Vagina (tissue), 2 donors: ENCODE data around the gene ESRRG. TPM values are rescaled to one million over a fixed set of nuclear protein-coding genes. Genes with fewer than 3 reads are reported as not detected.

Experiments used
- DNase-seq, 2 donors: peaks; one replicate each; pipeline ENCODE4 v3.0.0-alpha.2; 2017; ENCODE audit errors: extremely low spot score in 2 of 2
- H3K27ac ChIP-seq: fragments of 200-600 bp; sonication (generic); one replicate; pipeline ENCODE4 v1.5.1; 2019
- H3K27me3 ChIP-seq: fragments of 200-600 bp; sonication (generic); one replicate; pipeline ENCODE4 v1.5.1; 2019
- H3K36me3 ChIP-seq, 2 donors: fragments of 200-600 bp; sonication (generic); one replicate each; pipeline ENCODE4 v1.5.1; 2017 to 2019
- H3K4me1 ChIP-seq: fragments of 200-600 bp; sonication (generic); one replicate; pipeline ENCODE4 v1.5.1; 2019
- H3K4me3 ChIP-seq, 2 donors: fragments of 200-600 bp; sonication (generic); 1 replicate in 1 of 2; 2 replicates in 1 of 2; pipeline ENCODE4 v1.5.1; 2016 to 2019
- H3K9me3 ChIP-seq: fragments of 200-600 bp; sonication (generic); one replicate; pipeline ENCODE4 v1.5.1; 2019
- CTCF ChIP-seq, 3 experiments: fragments of 450-650 bp in 2 of 3; fragments of 200-600 bp in 1 of 3; sonication (generic) in 1 of 3; IDR thresholded peaks; one replicate each; pipeline ENCODE4 v1.5.1; 2017 to 2019; ENCODE audit warnings: antibody characterized with exemption in 3 of 3, mild to moderate bottlenecking in 2 of 3, moderate library complexity in 2 of 3
- POLR2A ChIP-seq, 2 donors: fragments of 450-650 bp; IDR thresholded peaks; one replicate each; pipeline ENCODE4 v1.6.1; 2017; ENCODE audit warnings: antibody characterized with exemption in 2 of 2, mild to moderate bottlenecking in 2 of 2, moderate library complexity in 2 of 2
- POLR2AphosphoS5 ChIP-seq, 2 donors: sonication (generic); formaldehyde crosslinking; IDR thresholded peaks; one replicate each; pipeline ENCODE4 v1.9.0; 2017; ENCODE audit warnings: antibody characterized with exemption in 2 of 2, mild to moderate bottlenecking in 2 of 2, low read depth in 1 of 2; ENCODE audit not compliant: insufficient read depth in 1 of 2
- intact Hi-C: fragments of 100-400 bp; cut with DNase I; formaldehyde crosslinking; loops from one replicate; pipeline ENCODE4 v1.15.1; 2023
- total RNA-seq: library from RNA; depleted of rRNA; stranded (reverse); fragments of >200 nt; gene quantifications from one replicate; pipeline ENCODE4 v1.2.3, GENCODE V29; 2016

ESRRG gene
- total RNA-seq, 1 donor from 2014 or later = 0.98 TPM

- no peak overlapping the region for H3K4me3 ChIP-seq
- no peaks in the 10 kb centered on the region for H3K4me1 ChIP-seq
- no peak for TF ChIP-seq POLR2A (IDR thresholded peaks at IDR 0.05)
- TF ChIP-seq CTCF (IDR thresholded peaks at IDR 0.05) = no peak
- no peak for TF ChIP-seq POLR2AphosphoS5 (IDR thresholded peaks at IDR 0.05; ENCODE audit: insufficient read depth in 1 of 2, low read depth in 1 of 2)
- no peaks in the 10 kb centered on the region for H3K36me3 ChIP-seq
- H3K27ac ChIP-seq = no peak overlapping the region
- no peaks in the 10 kb centered on the region for H3K9me3 ChIP-seq
- no peaks in the 10 kb centered on the region for H3K27me3 ChIP-seq
- intact Hi-C loops = no loop called here
- no peak for DNase-seq
These were observed 181.0 kb downstream of the ESRRG start for GRCh38 chr1:216542263-216542662.

- Histone ChIP-seq H3K9me3 (no peaks in the 10 kb centered on the region), H3K4me3 (no peak overlapping the region), H3K36me3 (no peaks in the 10 kb centered on the region), H3K27ac (no peak overlapping the region), H3K4me1 (no peaks in the 10 kb centered on the region), H3K27me3 (no peaks in the 10 kb centered on the region)
- DNase-seq = no peak
- TF ChIP-seq POLR2A (IDR thresholded peaks at IDR 0.05) (no peak), CTCF (IDR thresholded peaks at IDR 0.05) (no peak), POLR2AphosphoS5 (IDR thresholded peaks at IDR 0.05; ENCODE audit: insufficient read depth in 1 of 2, low read depth in 1 of 2) (no peak)
- intact Hi-C loops = no loop called here
These were observed 187.5 kb downstream of the ESRRG start for GRCh38 chr1:216535751-216536150.

GRCh38 chr1:216535059-216535458, 188.2 kb downstream of the ESRRG start:
- H3K36me3 ChIP-seq = no peaks in the 10 kb centered on the region

GRCh38 chr1:216533776-216534175, 189.5 kb downstream of the ESRRG start:
- H3K4me1 ChIP-seq = no peaks in the 10 kb centered on the region
- no peaks in the 10 kb centered on the region for H3K27me3 ChIP-seq
- TF ChIP-seq POLR2A (IDR thresholded peaks at IDR 0.05) = no peak
- no peak for TF ChIP-seq POLR2AphosphoS5 (IDR thresholded peaks at IDR 0.05; ENCODE audit: insufficient read depth in 1 of 2, low read depth in 1 of 2)
- no peak for TF ChIP-seq CTCF (IDR thresholded peaks at IDR 0.05)
- no peaks in the 10 kb centered on the region for H3K36me3 ChIP-seq
- intact Hi-C loops = no loop called here
- H3K27ac ChIP-seq = no peak overlapping the region
- DNase-seq = no peak
- H3K9me3 ChIP-seq = no peaks in the 10 kb centered on the region
- no peak overlapping the region for H3K4me3 ChIP-seq

More at GRCh38 chr1:216535059-216535458, 188.2 kb downstream of the ESRRG start:
- Histone ChIP-seq H3K9me3 (no peaks in the 10 kb centered on the region), H3K27ac (no peak overlapping the region), H3K4me1 (no peaks in the 10 kb centered on the region), H3K4me3 (no peak overlapping the region), H3K27me3 (no peaks in the 10 kb centered on the region)
- DNase-seq = no peak
- intact Hi-C loops = no loop called here
- TF ChIP-seq CTCF (IDR thresholded peaks at IDR 0.05) = no peak
- TF ChIP-seq POLR2AphosphoS5 (IDR thresholded peaks at IDR 0.05; ENCODE audit: insufficient read depth in 1 of 2, low read depth in 1 of 2) = no peak

GRCh38 chr1:216532251-216532798, 190.9 kb downstream of the ESRRG start:
- no peaks in the 10 kb centered on the region for H3K4me1 ChIP-seq
- no peaks in the 10 kb centered on the region for H3K36me3 ChIP-seq
- no peak overlapping the region for H3K4me3 ChIP-seq
- no peaks in the 10 kb centered on the region for H3K27me3 ChIP-seq
- H3K9me3 ChIP-seq = no peaks in the 10 kb centered on the region
- DNase-seq = no peak
- TF ChIP-seq POLR2AphosphoS5 (IDR thresholded peaks at IDR 0.05; ENCODE audit: insufficient read depth in 1 of 2, low read depth in 1 of 2) (no peak), CTCF (IDR thresholded peaks at IDR 0.05) (no peak), POLR2A (IDR thresholded peaks at IDR 0.05) (no peak)
- intact Hi-C loops = no loop called here
- H3K27ac ChIP-seq = no peak overlapping the region
